ENCODE data around the gene CD99.
"Not testable (repeated sequence)": the region's sequence is repeated elsewhere in the genome, so short reads cannot be mapped to it uniquely, and the experiment has no call there.

The CD99 gene

GRCh38 chrX:2672084-2672483 is 19.0 kb upstream of the CD99 start:
- H3K9me2 ChIP-seq (replicated peaks; ENCODE audit: insufficient read depth, low read length): no peaks in the 10 kb centered on the region
- H2AFZ ChIP-seq (ENCODE audit: low read length): no peak overlapping the region
- H3F3A ChIP-seq (ENCODE audit: insufficient read depth, low read length): no peaks in the 10 kb centered on the region
- H3K79me2 ChIP-seq (ENCODE audit: low read length): no peaks in the 10 kb centered on the region
- H3K9me3 ChIP-seq (replicated peaks; ENCODE audit: insufficient read depth, low read length): no peaks in the 10 kb centered on the region
- no peak for DNase-seq
- TF ChIP-seq EZH2phosphoT487 (IDR thresholded peaks at IDR 0.05; ENCODE audit: low read length) (no peak), CTCF (IDR thresholded peaks at IDR 0.05; ENCODE audit: low read length) (no peak), EZH2 (optimal IDR thresholded peaks at IDR 0.05; ENCODE audit: low read depth, low read length) (no peak)
- H3K4me2 ChIP-seq (ENCODE audit: low read depth, low read length): no peak overlapping the region
- no peaks in the 10 kb centered on the region for H3K27me3 ChIP-seq (replicated peaks; ENCODE audit: insufficient read depth, low read length)
- H3K36me3 ChIP-seq (replicated peaks; ENCODE audit: insufficient read depth, low read length): no peaks in the 10 kb centered on the region
- H3K27ac ChIP-seq (ENCODE audit: low read length): no peak overlapping the region
- no peak overlapping the region for H3K4me3 ChIP-seq (ENCODE audit: low read length)
- H3K4me1 ChIP-seq (ENCODE audit: low read length): no peaks in the 10 kb centered on the region
- no peaks in the 10 kb centered on the region for H4K20me1 ChIP-seq (ENCODE audit: insufficient read depth, low read length)
- no peak overlapping the region for H3K9ac ChIP-seq (ENCODE audit: low read length)

GRCh38 chrX:2673611-2674010 is 17.5 kb upstream of the CD99 start:
- no peaks in the 10 kb centered on the region for H3F3A ChIP-seq (ENCODE audit: insufficient read depth, low read length)
- DNase-seq: no peak
- H2AFZ ChIP-seq (ENCODE audit: low read length): no peak overlapping the region
- H3K27me3 ChIP-seq (replicated peaks; ENCODE audit: insufficient read depth, low read length): no peaks in the 10 kb centered on the region
- H3K9me2 ChIP-seq (replicated peaks; ENCODE audit: insufficient read depth, low read length): no peaks in the 10 kb centered on the region
- no peaks in the 10 kb centered on the region for H3K9me3 ChIP-seq (replicated peaks; ENCODE audit: insufficient read depth, low read length)
- no peak overlapping the region for H3K4me2 ChIP-seq (ENCODE audit: low read depth, low read length)
- TF ChIP-seq CTCF (IDR thresholded peaks at IDR 0.05; ENCODE audit: low read length) (no peak), EZH2phosphoT487 (IDR thresholded peaks at IDR 0.05; ENCODE audit: low read length) (no peak), EZH2 (optimal IDR thresholded peaks at IDR 0.05; ENCODE audit: low read depth, low read length) (no peak)
- no peaks in the 10 kb centered on the region for H3K36me3 ChIP-seq (replicated peaks; ENCODE audit: insufficient read depth, low read length)
- no peaks in the 10 kb centered on the region for H4K20me1 ChIP-seq (ENCODE audit: insufficient read depth, low read length)
- no peak overlapping the region for H3K4me3 ChIP-seq (ENCODE audit: low read length)
- H3K27ac ChIP-seq (ENCODE audit: low read length): no peak overlapping the region
- no peaks in the 10 kb centered on the region for H3K79me2 ChIP-seq (ENCODE audit: low read length)
- H3K9ac ChIP-seq (ENCODE audit: low read length): no peak overlapping the region
- H3K4me1 ChIP-seq (ENCODE audit: low read length): no peaks in the 10 kb centered on the region

- H3F3A ChIP-seq (ENCODE audit: insufficient read depth, low read length); H4K20me1 ChIP-seq (ENCODE audit: insufficient read depth, low read length); H3K27ac ChIP-seq (ENCODE audit: low read length); H3K9me3 ChIP-seq (replicated peaks; ENCODE audit: insufficient read depth, low read length); H3K9me2 ChIP-seq (replicated peaks; ENCODE audit: insufficient read depth, low read length); H2AFZ ChIP-seq (ENCODE audit: low read length); H3K79me2 ChIP-seq (ENCODE audit: low read length); H3K4me2 ChIP-seq (ENCODE audit: low read depth, low read length); DNase-seq; H3K4me3 ChIP-seq (ENCODE audit: low read length); H3K9ac ChIP-seq (ENCODE audit: low read length); H3K36me3 ChIP-seq (replicated peaks; ENCODE audit: insufficient read depth, low read length); H3K4me1 ChIP-seq (ENCODE audit: low read length); H3K27me3 ChIP-seq (replicated peaks; ENCODE audit: insufficient read depth, low read length): not testable (repeated sequence)
Measured at GRCh38 chrX:2675657-2676200, 15.4 kb upstream of the CD99 start.

- no peak overlapping the region for H2AFZ ChIP-seq (ENCODE audit: low read length)
- H3K36me3 ChIP-seq (replicated peaks; ENCODE audit: insufficient read depth, low read length): no peaks in the 10 kb centered on the region
- no peaks in the 10 kb centered on the region for H3K79me2 ChIP-seq (ENCODE audit: low read length)
- H4K20me1 ChIP-seq (ENCODE audit: insufficient read depth, low read length): no peaks in the 10 kb centered on the region
- H3K4me1 ChIP-seq (ENCODE audit: low read length): no peaks in the 10 kb centered on the region
- H3K9me2 ChIP-seq (replicated peaks; ENCODE audit: insufficient read depth, low read length): no peaks in the 10 kb centered on the region
- H3K4me3 ChIP-seq (ENCODE audit: low read length): no peak overlapping the region
- H3K9ac ChIP-seq (ENCODE audit: low read length): no peak overlapping the region
- no peak for DNase-seq
- TF ChIP-seq EZH2 (optimal IDR thresholded peaks at IDR 0.05; ENCODE audit: low read depth, low read length) (no peak), CTCF (IDR thresholded peaks at IDR 0.05; ENCODE audit: low read length) (no peak), EZH2phosphoT487 (IDR thresholded peaks at IDR 0.05; ENCODE audit: low read length) (no peak)
- no peaks in the 10 kb centered on the region for H3K27me3 ChIP-seq (replicated peaks; ENCODE audit: insufficient read depth, low read length)
- H3K27ac ChIP-seq (ENCODE audit: low read length): no peak overlapping the region
- no peaks in the 10 kb centered on the region for H3K9me3 ChIP-seq (replicated peaks; ENCODE audit: insufficient read depth, low read length)
- no peak overlapping the region for H3K4me2 ChIP-seq (ENCODE audit: low read depth, low read length)
- H3F3A ChIP-seq (ENCODE audit: insufficient read depth, low read length): no peaks in the 10 kb centered on the region
Measured at GRCh38 chrX:2676794-2677675, 14.1 kb upstream of the CD99 start.

Data from MM.1S (cell line).